Progenitor cell of endocrine pancreas (in vitro differentiated cells): ENCODE measurements around the gene SEZ6L. TPM values are rescaled to one million over a fixed set of nuclear protein-coding genes. Genes with fewer than 3 reads are reported as not detected.

ENCODE experiments used
- DNase-seq: peaks from one replicate; pipeline ENCODE4 v3.0.0; 2021; ENCODE audit warnings: low spot score; ENCODE audit not compliant: unreplicated experiment
- H3K27ac Mint-ChIP-seq: 2 replicates; pipeline ENCODE4 v1.8.0; 2021; ENCODE audit warnings: mild to moderate bottlenecking, moderate library complexity, mixed read lengths
- H3K27me3 Mint-ChIP-seq: 2 replicates; pipeline ENCODE4 v1.8.0; 2021; ENCODE audit warnings: mixed read lengths
- H3K36me3 Mint-ChIP-seq: 2 replicates; pipeline ENCODE4 v1.8.0; 2022; ENCODE audit warnings: mixed read lengths; ENCODE audit not compliant: insufficient read depth
- H3K4me1 Mint-ChIP-seq: 2 replicates; pipeline ENCODE4 v1.8.0; 2021; ENCODE audit warnings: low read depth, mixed read lengths
- H3K4me3 Mint-ChIP-seq: 2 replicates; pipeline ENCODE4 v1.8.0; 2021; ENCODE audit warnings: low read depth, mild to moderate bottlenecking, moderate library complexity, mixed read lengths
- H3K9me3 Mint-ChIP-seq: 2 replicates; pipeline ENCODE4 v1.8.0; 2021; ENCODE audit warnings: low read depth, mixed read lengths
- CTCF ChIP-seq: fragments of 200-600 bp; sonication (generic); IDR thresholded peaks from one replicate; pipeline ENCODE4 v1.5.0; 2021; ENCODE audit warnings: antibody characterized with exemption, mild to moderate bottlenecking; ENCODE audit not compliant: unreplicated experiment
- total RNA-seq: library from RNA; stranded (reverse); gene quantifications from 2 replicates; pipeline ENCODE4 v1.2.1, GENCODE V29; 2021

The SEZ6L gene
- total RNA-seq, 1 donor from 2014 or later = 26.2 TPM

- H3K27ac Mint-ChIP-seq = no peak overlapping the region
These were observed 118.3 kb downstream of the SEZ6L start for GRCh38 chr22:26287382-26288225.

GRCh38 chr22:26289611-26290101 lies 120.4 kb downstream of the SEZ6L start:
- peaks cover 2% of the 10 kb centered on the region for H3K27me3 Mint-ChIP-seq
- no peak for TF ChIP-seq CTCF
- H3K4me1 Mint-ChIP-seq = peaks cover 2% of the 10 kb centered on the region
- DNase-seq = no peak
- no peak overlapping the region for H3K4me3 Mint-ChIP-seq
- no peaks in the 10 kb centered on the region for H3K9me3 Mint-ChIP-seq
- no peaks in the 10 kb centered on the region for H3K36me3 Mint-ChIP-seq
- H3K27ac Mint-ChIP-seq = no peak overlapping the region

More at GRCh38 chr22:26287382-26288225, 118.3 kb downstream of the SEZ6L start:
- Mint-ChIP-seq H3K4me1 (peaks cover 2% of the 10 kb centered on the region), H3K4me3 (no peak overlapping the region), H3K9me3 (no peaks in the 10 kb centered on the region), H3K36me3 (no peaks in the 10 kb centered on the region), H3K27me3 (peaks cover 2% of the 10 kb centered on the region)
- no peak for TF ChIP-seq CTCF
- DNase-seq = no peak

- Mint-ChIP-seq H3K4me1 (no peaks in the 10 kb centered on the region), H3K9me3 (no peaks in the 10 kb centered on the region), H3K27me3 (peaks cover 2% of the 10 kb centered on the region), H3K36me3 (no peaks in the 10 kb centered on the region), H3K4me3 (no peak overlapping the region), H3K27ac (no peak overlapping the region)
- no peak for TF ChIP-seq CTCF
- no peak for DNase-seq
These were observed 122.8 kb downstream of the SEZ6L start for GRCh38 chr22:26291940-26292666.

GRCh38 chr22:26292667-26292995 lies 123.4 kb downstream of the SEZ6L start:
- Mint-ChIP-seq H3K27ac (no peak overlapping the region), H3K9me3 (no peaks in the 10 kb centered on the region), H3K4me3 (no peak overlapping the region), H3K27me3 (no peaks in the 10 kb centered on the region), H3K36me3 (no peaks in the 10 kb centered on the region), H3K4me1 (no peaks in the 10 kb centered on the region)
- no peak for TF ChIP-seq CTCF
- DNase-seq = no peak

GRCh38 chr22:26295563-26296126 lies 126.4 kb downstream of the SEZ6L start:
- no peak for TF ChIP-seq CTCF
- no peaks in the 10 kb centered on the region for H3K36me3 Mint-ChIP-seq

More at GRCh38 chr22:26295563-26296126, 126.4 kb downstream of the SEZ6L start:
- Mint-ChIP-seq H3K9me3 (no peaks in the 10 kb centered on the region), H3K4me3 (no peak overlapping the region), H3K27ac (no peak overlapping the region), H3K4me1 (no peaks in the 10 kb centered on the region), H3K27me3 (peaks cover 5% of the 10 kb centered on the region)
- no peak for DNase-seq
